GM12873 (cell line): ENCODE data around the gene DSC1.

Experiments used
- CTCF ChIP-seq: IDR thresholded peaks from 2 replicates; pipeline ENCODE4 v1.5.1; 2012; ENCODE audit warnings: low read depth, mild to moderate bottlenecking, moderate library complexity, low read length, control low read depth; ENCODE audit not compliant: insufficient read depth; ENCODE audit errors: missing control alignments

Gene DSC1

GRCh38 chr18:31192086-31192776 lies 29.6 kb upstream of the DSC1 start:
- no peak for TF ChIP-seq CTCF

GRCh38 chr18:31190919-31191318 lies 28.3 kb upstream of the DSC1 start:
- no peak for TF ChIP-seq CTCF

GRCh38 chr18:31189757-31190156 lies 27.1 kb upstream of the DSC1 start:
- no peak for TF ChIP-seq CTCF

GRCh38 chr18:31185186-31185950 lies 22.7 kb upstream of the DSC1 start:
- TF ChIP-seq CTCF: no peak

- TF ChIP-seq CTCF: no peak
Measured at GRCh38 chr18:31183302-31183701, 20.6 kb upstream of the DSC1 start.

GRCh38 chr18:31176531-31176930 lies 13.9 kb upstream of the DSC1 start:
- TF ChIP-seq CTCF: no peak

GRCh38 chr18:31171144-31171839 lies 8.6 kb upstream of the DSC1 start:
- TF ChIP-seq CTCF: no peak
